Ramos (cell line): ENCODE data around the gene CDH2.

ENCODE experiments used
- in situ Hi-C: fragments of 300-500 bp; cut with MboI; formaldehyde crosslinking; loops from one replicate; pipeline ENCODE4 v1.14.3; 2022; ENCODE audit warnings: low sequenced_read_pairs; ENCODE audit not compliant: unreplicated experiment

The CDH2 gene

DNA sequence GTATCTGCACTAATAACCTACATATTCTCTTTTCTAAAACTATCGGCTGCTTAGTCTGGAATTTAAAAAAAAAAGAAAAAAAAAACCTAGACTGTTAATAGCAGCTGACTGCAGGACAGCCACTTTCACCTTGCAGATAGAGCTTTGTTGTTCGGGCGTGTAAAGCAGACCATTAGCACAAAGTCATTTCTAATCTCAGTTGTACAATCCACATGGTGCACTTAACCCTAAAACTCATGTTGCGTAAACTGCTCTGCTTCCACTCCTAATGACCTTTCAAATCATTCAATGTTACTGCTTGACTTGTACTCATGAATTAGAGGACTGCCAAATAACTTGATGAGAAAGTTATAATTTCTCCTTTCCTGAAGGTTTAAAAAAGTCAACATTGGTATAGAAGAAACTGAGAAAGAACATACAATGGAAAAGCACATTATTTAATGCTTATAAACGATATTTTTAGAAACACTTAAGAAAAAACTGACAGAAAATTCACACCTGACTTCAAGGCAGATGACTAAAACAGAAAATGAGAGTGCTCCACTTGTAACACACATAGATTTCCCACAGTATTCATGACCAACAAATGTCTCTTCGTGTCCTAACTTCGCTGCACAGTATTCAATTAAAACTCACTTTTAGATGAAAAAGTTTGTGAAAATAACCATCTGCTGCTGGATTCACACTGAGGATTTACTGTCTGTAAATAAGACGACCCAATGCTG, 2.6 kb downstream of the CDH2 start:
- in situ Hi-C loops = no loop called here

DNA sequence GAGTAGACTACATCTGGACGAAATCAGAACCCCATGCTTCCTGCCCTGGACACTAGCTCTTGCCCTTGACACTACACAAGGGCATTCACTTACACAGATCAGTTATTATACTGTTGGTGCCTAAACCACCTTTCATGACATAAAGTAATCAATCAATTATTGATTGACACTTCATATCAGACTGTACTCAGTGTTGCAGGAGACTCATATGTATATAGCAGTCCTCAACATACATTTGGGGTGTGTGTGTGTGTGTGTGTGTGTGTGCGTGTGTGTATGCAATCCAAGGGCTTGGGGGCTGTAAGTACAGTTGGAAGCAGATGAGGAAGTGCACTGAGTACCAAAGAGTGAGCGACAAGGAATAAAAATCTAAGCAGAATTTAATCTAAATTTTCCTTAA, 5.1 kb downstream of the CDH2 start:
- in situ Hi-C loops = no loop called here

- in situ Hi-C loops = no loop called here
Measured at GRCh38 chr18:28168725-28169124, 8.2 kb downstream of the CDH2 start.

GRCh38 chr18:28167835-28168349, 9.0 kb downstream of the CDH2 start:
- in situ Hi-C loops = no loop called here

- in situ Hi-C loops = no loop called here
Measured at GRCh38 chr18:28164771-28165483, 12.0 kb downstream of the CDH2 start.

GRCh38 chr18:28163201-28163775, 13.6 kb downstream of the CDH2 start:
- in situ Hi-C loops = no loop called here

DNA sequence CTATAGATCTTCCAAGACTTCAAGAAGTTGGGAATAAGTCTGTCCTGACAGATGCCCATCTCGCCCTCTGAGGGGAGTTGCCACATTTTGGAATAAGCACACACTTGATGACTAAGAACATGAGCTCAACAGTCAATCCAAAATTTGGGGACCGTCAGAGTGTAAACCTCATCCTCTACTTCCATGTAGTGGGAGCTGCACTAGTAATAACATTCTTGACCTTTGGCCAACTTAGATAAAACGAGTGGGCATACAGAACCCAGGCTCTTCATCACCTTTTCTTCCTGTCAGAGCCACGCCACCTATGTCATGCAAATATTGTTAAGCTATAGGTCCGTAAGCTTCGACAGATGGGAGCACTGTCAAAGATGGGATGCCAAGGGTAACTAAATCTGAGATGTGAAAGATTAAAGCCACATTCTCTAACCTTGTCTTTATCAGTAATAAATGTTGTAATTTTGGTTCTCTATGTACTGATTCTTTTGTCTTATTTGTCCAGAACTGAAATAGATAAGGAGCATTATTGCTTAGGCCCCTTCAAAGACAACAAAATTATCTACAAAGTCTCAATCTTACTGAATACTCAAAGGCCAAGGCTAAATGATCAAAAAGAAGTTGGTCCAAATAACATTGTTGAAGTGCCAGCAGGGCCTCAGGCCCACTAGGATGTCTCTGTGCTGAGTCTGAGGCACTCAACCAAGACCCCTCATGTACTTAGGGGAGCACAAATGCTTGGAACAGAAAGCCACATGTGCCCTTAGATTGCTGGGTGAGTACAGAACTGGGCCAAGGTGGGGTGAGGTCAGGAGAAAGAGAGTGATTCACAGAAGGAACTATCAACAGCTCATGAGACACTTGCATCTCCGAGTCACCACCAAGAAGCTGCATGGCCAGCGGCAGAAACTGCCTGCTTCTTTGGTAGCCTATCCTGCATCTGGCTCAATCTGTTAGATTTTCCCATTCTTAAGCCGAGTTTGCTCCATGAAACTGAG, 15.0 kb downstream of the CDH2 start:
- in situ Hi-C loops = no loop called here

GRCh38 chr18:28159055-28159454, 17.9 kb downstream of the CDH2 start:
- in situ Hi-C loops = no loop called here

DNA sequence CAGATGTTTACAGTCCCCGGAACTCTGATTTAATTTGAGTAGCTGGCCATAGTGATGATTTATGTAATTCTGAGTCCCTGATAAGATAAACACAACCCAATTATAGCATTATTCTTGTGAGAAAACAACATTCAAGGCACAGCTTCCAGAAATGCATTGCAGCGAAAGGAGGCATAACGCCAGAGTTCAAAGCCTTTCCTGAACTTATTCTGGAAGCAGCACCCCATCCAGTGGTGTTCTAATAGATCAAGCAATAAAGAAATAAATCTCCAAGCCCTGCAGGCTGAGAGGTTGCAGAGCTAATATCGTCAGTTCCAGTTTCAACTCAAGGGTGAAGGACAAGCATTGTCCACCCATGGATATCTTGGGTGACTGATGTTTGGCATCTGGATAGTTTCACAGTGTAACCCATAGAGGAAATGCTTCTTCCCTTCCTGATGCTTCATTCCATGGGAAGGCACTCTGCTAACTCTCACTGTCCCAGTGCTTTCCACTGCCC, 18.8 kb downstream of the CDH2 start:
- in situ Hi-C loops = no loop called here

DNA sequence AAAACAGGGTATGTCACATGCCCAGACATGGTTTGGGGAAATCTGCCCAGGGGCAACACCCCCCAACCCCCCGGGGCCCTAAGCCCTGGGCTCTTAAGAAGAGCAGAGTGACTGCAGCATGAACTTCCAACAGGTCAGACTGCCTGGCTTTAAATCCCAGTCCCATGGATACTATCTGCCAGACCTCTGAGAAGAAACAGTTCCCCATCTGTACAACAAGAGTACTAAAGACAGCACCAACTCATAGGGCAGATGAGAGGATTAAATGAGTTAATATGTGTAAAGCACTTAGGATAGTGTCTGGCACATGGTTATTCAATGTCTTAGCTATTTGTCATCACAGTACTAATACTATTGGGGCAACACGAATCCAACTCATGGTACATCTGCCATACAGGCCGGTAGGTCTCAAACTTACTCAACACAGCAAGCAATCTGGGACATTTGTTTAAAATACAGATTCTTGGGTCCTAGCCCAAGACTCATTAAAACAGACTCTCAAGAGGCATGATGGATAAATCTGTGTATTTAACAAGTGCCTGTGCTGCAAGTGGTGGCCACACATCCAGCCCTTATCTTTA, 23.4 kb downstream of the CDH2 start:
- in situ Hi-C loops = no loop called here

GRCh38 chr18:28152754-28153153, 24.2 kb downstream of the CDH2 start:
- in situ Hi-C loops = no loop called here

- in situ Hi-C loops = no loop called here
Measured at GRCh38 chr18:28152354-28152753, 24.6 kb downstream of the CDH2 start.

GRCh38 chr18:28151434-28151833, 25.5 kb downstream of the CDH2 start:
- in situ Hi-C loops = no loop called here

GRCh38 chr18:28150925-28151324, 26.0 kb downstream of the CDH2 start:
- in situ Hi-C loops = no loop called here

DNA sequence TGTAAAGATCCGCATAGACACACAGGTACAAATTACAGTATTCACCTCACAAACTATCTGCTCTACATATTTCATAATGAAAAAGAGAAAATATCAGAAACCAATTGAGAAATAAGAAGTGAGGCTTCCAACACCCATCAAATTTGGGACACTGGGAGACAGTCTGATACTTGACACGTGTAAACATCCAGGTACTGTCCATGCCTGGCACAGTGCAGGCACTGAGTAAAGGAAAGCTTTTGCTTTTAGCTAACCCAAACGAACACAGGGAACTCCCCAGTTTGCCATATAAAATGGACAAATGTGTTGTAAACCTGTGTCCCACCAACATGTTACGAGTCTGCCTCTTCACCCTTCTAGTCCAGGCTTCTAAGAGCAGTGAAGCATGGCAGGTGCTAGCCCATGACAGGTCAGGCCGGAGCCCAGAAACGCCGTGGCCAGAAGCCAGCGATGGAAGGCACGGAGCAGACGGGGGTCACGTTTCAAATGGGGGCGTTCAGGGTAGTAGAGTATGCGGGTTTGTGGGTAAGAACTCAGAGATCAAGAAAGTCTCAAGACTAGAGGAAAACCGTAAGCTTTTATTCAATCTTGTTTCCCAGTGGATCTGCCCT, 27.0 kb downstream of the CDH2 start:
- in situ Hi-C loops = loop anchor here (25.0 kb wide), 1 partner anchor 113 kb away; no protein-coding TSS in a partner anchor

DNA sequence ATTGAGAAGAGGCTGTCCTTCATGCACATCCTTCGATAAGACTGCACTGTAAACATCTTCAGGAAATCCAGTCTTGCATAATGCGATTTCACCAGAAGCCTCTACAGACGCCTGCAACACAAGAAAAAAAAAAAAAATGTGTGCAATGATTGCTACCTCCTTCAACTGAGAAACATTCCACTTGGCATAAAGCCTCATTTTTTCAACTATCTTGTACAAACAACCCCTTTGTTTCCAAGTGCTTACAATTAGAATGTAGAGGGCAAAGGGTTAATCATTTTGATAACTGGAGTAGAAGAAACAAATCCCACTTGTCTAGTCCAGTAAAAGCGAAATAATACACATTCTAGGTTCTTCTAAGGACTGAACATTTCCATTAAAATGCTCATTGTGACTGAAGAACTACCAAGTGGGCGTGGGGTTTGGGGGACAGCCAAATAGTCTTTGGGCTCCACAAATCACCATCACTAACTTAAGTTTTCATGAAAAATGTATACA, 29.2 kb downstream of the CDH2 start:
- in situ Hi-C loops = loop anchor here (25.0 kb wide), 1 partner anchor 110 kb away; no protein-coding TSS in a partner anchor

GRCh38 chr18:28143725-28144124, 33.2 kb downstream of the CDH2 start:
- in situ Hi-C loops = loop anchor here (25.0 kb wide), 1 partner anchor 106 kb away; no protein-coding TSS in a partner anchor

GRCh38 chr18:28138816-28139215, 38.1 kb downstream of the CDH2 start:
- in situ Hi-C loops = loop anchor here (25.0 kb wide), 1 partner anchor 102 kb away; no protein-coding TSS in a partner anchor

- in situ Hi-C loops = loop anchor here (25.0 kb wide), 1 partner anchor 99 kb away; no protein-coding TSS in a partner anchor
Measured at GRCh38 chr18:28136071-28136470, 40.9 kb downstream of the CDH2 start.
